ENCODE data around the gene IL2RA.

DNA sequence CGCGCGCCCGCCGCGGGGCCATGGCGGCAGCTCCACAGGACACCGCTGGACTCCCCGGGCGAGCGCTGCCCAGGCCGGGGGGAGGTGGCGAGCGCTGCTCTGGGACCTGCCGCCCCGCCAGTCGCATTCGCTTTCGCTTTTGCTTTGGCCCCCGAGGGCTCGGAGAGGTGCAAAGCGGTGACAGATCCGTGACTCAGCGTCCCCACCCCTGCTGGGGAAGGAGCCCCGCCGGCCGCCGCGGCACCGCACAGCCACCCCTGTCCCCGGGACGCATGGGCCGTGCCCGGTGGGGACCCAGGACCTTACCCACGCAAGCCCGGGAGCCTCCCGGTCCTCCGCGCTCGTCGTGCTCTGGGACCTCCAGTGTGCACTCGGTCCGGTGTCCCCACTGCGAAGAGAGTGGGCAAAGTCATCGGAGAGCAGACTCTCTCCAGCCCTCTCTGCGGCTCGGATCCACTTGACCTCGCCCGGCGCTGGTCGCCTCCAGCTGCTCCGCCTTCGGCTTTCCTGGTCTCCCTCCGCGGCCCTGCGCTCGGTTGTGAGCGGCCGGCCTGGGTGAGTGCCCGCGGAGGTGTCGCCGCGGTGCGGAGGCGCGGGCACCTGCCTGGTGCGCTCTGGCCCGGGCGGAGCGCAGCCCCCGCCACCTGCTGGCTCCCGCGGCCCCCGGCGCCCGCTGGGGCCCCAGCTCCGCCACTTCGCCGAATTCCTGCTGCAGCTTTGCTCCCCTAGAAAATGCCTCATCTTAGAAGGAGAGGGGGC is 84.5 kb downstream of the IL2RA start, which contains the start of gene IL15RA:
- TF ChIP-seq, protein P1, sequence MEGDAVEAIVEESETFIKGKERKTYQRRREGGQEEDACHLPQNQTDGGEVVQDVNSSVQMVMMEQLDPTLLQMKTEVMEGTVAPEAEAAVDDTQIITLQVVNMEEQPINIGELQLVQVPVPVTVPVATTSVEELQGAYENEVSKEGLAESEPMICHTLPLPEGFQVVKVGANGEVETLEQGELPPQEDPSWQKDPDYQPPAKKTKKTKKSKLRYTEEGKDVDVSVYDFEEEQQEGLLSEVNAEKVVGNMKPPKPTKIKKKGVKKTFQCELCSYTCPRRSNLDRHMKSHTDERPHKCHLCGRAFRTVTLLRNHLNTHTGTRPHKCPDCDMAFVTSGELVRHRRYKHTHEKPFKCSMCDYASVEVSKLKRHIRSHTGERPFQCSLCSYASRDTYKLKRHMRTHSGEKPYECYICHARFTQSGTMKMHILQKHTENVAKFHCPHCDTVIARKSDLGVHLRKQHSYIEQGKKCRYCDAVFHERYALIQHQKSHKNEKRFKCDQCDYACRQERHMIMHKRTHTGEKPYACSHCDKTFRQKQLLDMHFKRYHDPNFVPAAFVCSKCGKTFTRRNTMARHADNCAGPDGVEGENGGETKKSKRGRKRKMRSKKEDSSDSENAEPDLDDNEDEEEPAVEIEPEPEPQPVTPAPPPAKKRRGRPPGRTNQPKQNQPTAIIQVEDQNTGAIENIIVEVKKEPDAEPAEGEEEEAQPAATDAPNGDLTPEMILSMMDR (IDR thresholded peaks at IDR 0.05; ENCODE audit: low read length), result no peak; the same call in 1 of the 2 replicates
- no peak for TF ChIP-seq EZH2 (IDR thresholded peaks at IDR 0.05; ENCODE audit: borderline replicate concordance, low read length)
